Activated CD8-positive, alpha-beta memory T cell treated with anti-CD3 and anti-CD28 coated beads, Interleukin-2, amount 10 ng/mL, durations not matched to agents 7 days and 5 days (primary cell): ENCODE data around the gene FRAS1. TPM values are rescaled to one million over a fixed set of nuclear protein-coding genes. Genes with fewer than 3 reads are reported as not detected.

Source experiments
- ATAC-seq: fragments of 150-1000 bp; cut with Tn5 transposase; one replicate; pipeline ENCODE4 v1.10.0; 2021; ENCODE audit warnings: moderate library complexity
- CTCF ChIA-PET: fragments of 350-600 bp; sonication (Branson Sonifier 250); formaldehyde crosslinking; loops from one replicate; lab custom pipeline; 2021; ENCODE audit warnings: antibody characterized with exemption; lab: Charles Lee
- DNase-seq: peaks from one replicate; pipeline ENCODE4 v3.0.0-alpha.2; 2020
- H3K27ac Mint-ChIP-seq: one replicate; pipeline ENCODE4 v1.8.0; 2021; ENCODE audit warnings: mild to moderate bottlenecking, mixed read lengths
- H3K27me3 Mint-ChIP-seq: one replicate; pipeline ENCODE4 v1.8.0; 2021; ENCODE audit warnings: mixed read lengths
- H3K36me3 Mint-ChIP-seq: one replicate; pipeline ENCODE4 v1.8.0; 2021; ENCODE audit warnings: mild to moderate bottlenecking, mixed read lengths
- H3K4me1 Mint-ChIP-seq: one replicate; pipeline ENCODE4 v1.8.0; 2021; ENCODE audit warnings: mixed read lengths
- H3K4me3 Mint-ChIP-seq: one replicate; pipeline ENCODE4 v1.8.0; 2021; ENCODE audit warnings: mild to moderate bottlenecking, moderate library complexity, mixed read lengths
- H3K9me3 Mint-ChIP-seq: one replicate; pipeline ENCODE4 v1.8.0; 2022; ENCODE audit warnings: low read depth, mixed read lengths
- total RNA-seq, 2 experiments: library from RNA; stranded (reverse); gene quantifications; one replicate each; pipeline ENCODE4 v1.2.3, GENCODE V29; 2021

FRAS1 gene
- total RNA-seq, 2 experiments from 2014 or later, result 0.05 TPM; not detected in 1

- no peak overlapping the region for H3K4me3 Mint-ChIP-seq
- peaks cover 14% of the 10 kb centered on the region for H3K27me3 Mint-ChIP-seq
- CTCF ChIA-PET, result no interaction called here
- no peaks in the 10 kb centered on the region for H3K36me3 Mint-ChIP-seq
- no peak for ATAC-seq
- H3K9me3 Mint-ChIP-seq, result peaks cover 2% of the 10 kb centered on the region
- H3K27ac Mint-ChIP-seq, result no peak overlapping the region
- DNase-seq, result no peak
- no peaks in the 10 kb centered on the region for H3K4me1 Mint-ChIP-seq
Observed at GRCh38 chr4:78397292-78397630, 340.1 kb downstream of the FRAS1 start.

- H3K4me3 Mint-ChIP-seq, result no peak overlapping the region
- no peak for DNase-seq
- H3K27me3 Mint-ChIP-seq, result peaks cover 13% of the 10 kb centered on the region
- H3K36me3 Mint-ChIP-seq, result no peaks in the 10 kb centered on the region
- H3K9me3 Mint-ChIP-seq, result no peaks in the 10 kb centered on the region
- no peak for ATAC-seq
- H3K27ac Mint-ChIP-seq, result no peak overlapping the region
- no peaks in the 10 kb centered on the region for H3K4me1 Mint-ChIP-seq
- CTCF ChIA-PET, result no interaction called here
Observed at GRCh38 chr4:78409612-78410202, 352.6 kb downstream of the FRAS1 start.

- Mint-ChIP-seq H3K27ac (no peak overlapping the region), H3K4me3 (no peak overlapping the region), H3K27me3 (peaks cover 12% of the 10 kb centered on the region), H3K36me3 (no peaks in the 10 kb centered on the region), H3K4me1 (no peaks in the 10 kb centered on the region), H3K9me3 (no peaks in the 10 kb centered on the region)
- no peak for DNase-seq
- ATAC-seq, result no peak
- CTCF ChIA-PET, result no interaction called here
Observed at GRCh38 chr4:78410225-78410624, 353.1 kb downstream of the FRAS1 start.

GRCh38 chr4:78410676-78411075, 353.6 kb downstream of the FRAS1 start:
- no peak for DNase-seq
- CTCF ChIA-PET, result no interaction called here
- no peak overlapping the region for H3K27ac Mint-ChIP-seq
- H3K4me1 Mint-ChIP-seq, result no peaks in the 10 kb centered on the region
- H3K27me3 Mint-ChIP-seq, result peaks cover 10% of the 10 kb centered on the region
- H3K36me3 Mint-ChIP-seq, result no peaks in the 10 kb centered on the region
- no peaks in the 10 kb centered on the region for H3K9me3 Mint-ChIP-seq
- no peak for ATAC-seq
- no peak overlapping the region for H3K4me3 Mint-ChIP-seq

GRCh38 chr4:78414116-78414515, 357.0 kb downstream of the FRAS1 start:
- H3K27ac Mint-ChIP-seq, result no peak overlapping the region
- H3K27me3 Mint-ChIP-seq, result peaks cover 23% of the 10 kb centered on the region
- no peaks in the 10 kb centered on the region for H3K36me3 Mint-ChIP-seq
- no peaks in the 10 kb centered on the region for H3K4me1 Mint-ChIP-seq
- DNase-seq, result no peak
- CTCF ChIA-PET, result no interaction called here
- ATAC-seq, result no peak
- no peaks in the 10 kb centered on the region for H3K9me3 Mint-ChIP-seq
- H3K4me3 Mint-ChIP-seq, result no peak overlapping the region

GRCh38 chr4:78417603-78418002, 360.5 kb downstream of the FRAS1 start:
- no peak for DNase-seq
- Mint-ChIP-seq H3K27ac (no peak overlapping the region), H3K27me3 (peaks cover 18% of the 10 kb centered on the region), H3K9me3 (no peaks in the 10 kb centered on the region), H3K36me3 (no peaks in the 10 kb centered on the region), H3K4me3 (no peak overlapping the region), H3K4me1 (no peaks in the 10 kb centered on the region)
- no peak for ATAC-seq
- CTCF ChIA-PET, result no interaction called here

GRCh38 chr4:78418406-78418805, 361.3 kb downstream of the FRAS1 start:
- DNase-seq (no peak), ATAC-seq (no peak)
- H3K27ac Mint-ChIP-seq, result no peak overlapping the region
- H3K36me3 Mint-ChIP-seq, result no peaks in the 10 kb centered on the region
- no peaks in the 10 kb centered on the region for H3K4me1 Mint-ChIP-seq
- peaks cover 18% of the 10 kb centered on the region for H3K27me3 Mint-ChIP-seq
- H3K4me3 Mint-ChIP-seq, result no peak overlapping the region
- CTCF ChIA-PET, result no interaction called here
- H3K9me3 Mint-ChIP-seq, result no peaks in the 10 kb centered on the region

GRCh38 chr4:78423790-78424189, 366.7 kb downstream of the FRAS1 start:
- DNase-seq (no peak), ATAC-seq (no peak)
- H3K4me3 Mint-ChIP-seq, result no peak overlapping the region
- no peaks in the 10 kb centered on the region for H3K36me3 Mint-ChIP-seq
- no peaks in the 10 kb centered on the region for H3K4me1 Mint-ChIP-seq
- no peaks in the 10 kb centered on the region for H3K9me3 Mint-ChIP-seq
- H3K27me3 Mint-ChIP-seq, result peaks cover 4% of the 10 kb centered on the region
- CTCF ChIA-PET, result no interaction called here
- no peak overlapping the region for H3K27ac Mint-ChIP-seq

GRCh38 chr4:78424461-78424860, 367.3 kb downstream of the FRAS1 start:
- Mint-ChIP-seq H3K9me3 (no peaks in the 10 kb centered on the region), H3K4me3 (no peak overlapping the region), H3K27ac (no peak overlapping the region), H3K4me1 (no peaks in the 10 kb centered on the region), H3K36me3 (no peaks in the 10 kb centered on the region), H3K27me3 (peaks cover 4% of the 10 kb centered on the region)
- DNase-seq, result no peak
- CTCF ChIA-PET, result no interaction called here
- ATAC-seq, result no peak

- ATAC-seq, result no peak
- H3K4me3 Mint-ChIP-seq, result no peak overlapping the region
- no peaks in the 10 kb centered on the region for H3K36me3 Mint-ChIP-seq
- CTCF ChIA-PET, result no interaction called here
- H3K27ac Mint-ChIP-seq, result no peak overlapping the region
- peaks cover 8% of the 10 kb centered on the region for H3K27me3 Mint-ChIP-seq
- DNase-seq, result no peak
- H3K9me3 Mint-ChIP-seq, result no peaks in the 10 kb centered on the region
- H3K4me1 Mint-ChIP-seq, result no peaks in the 10 kb centered on the region
Observed at GRCh38 chr4:78426972-78427371, 369.8 kb downstream of the FRAS1 start.

GRCh38 chr4:78428996-78429395, 371.9 kb downstream of the FRAS1 start:
- no peaks in the 10 kb centered on the region for H3K36me3 Mint-ChIP-seq
- peaks cover 19% of the 10 kb centered on the region for H3K27me3 Mint-ChIP-seq
- no peak overlapping the region for H3K27ac Mint-ChIP-seq
- ATAC-seq, result no peak
- no peaks in the 10 kb centered on the region for H3K9me3 Mint-ChIP-seq
- no peaks in the 10 kb centered on the region for H3K4me1 Mint-ChIP-seq
- H3K4me3 Mint-ChIP-seq, result no peak overlapping the region
- CTCF ChIA-PET, result interaction anchor here (0.8 kb wide), 1 partner anchor 37 kb away, joined by 3 read pairs; no protein-coding TSS in a partner anchor
- no peak for DNase-seq

GRCh38 chr4:78432896-78433295, 375.8 kb downstream of the FRAS1 start:
- Mint-ChIP-seq H3K27me3 (peaks cover 28% of the 10 kb centered on the region), H3K4me3 (no peak overlapping the region), H3K27ac (no peak overlapping the region), H3K4me1 (no peaks in the 10 kb centered on the region), H3K36me3 (no peaks in the 10 kb centered on the region), H3K9me3 (no peaks in the 10 kb centered on the region)
- ATAC-seq (no peak), DNase-seq (no peak)
- CTCF ChIA-PET, result no interaction called here

GRCh38 chr4:78437608-78438088, 380.5 kb downstream of the FRAS1 start:
- CTCF ChIA-PET, result interaction anchor here (0.6 kb wide), 1 partner anchor 333 kb away, joined by 3 read pairs; no protein-coding TSS in a partner anchor
- Mint-ChIP-seq H3K9me3 (no peaks in the 10 kb centered on the region), H3K4me1 (no peaks in the 10 kb centered on the region), H3K36me3 (no peaks in the 10 kb centered on the region), H3K27me3 (peaks cover 17% of the 10 kb centered on the region), H3K27ac (no peak overlapping the region), H3K4me3 (no peak overlapping the region)
- ATAC-seq, result no peak
- DNase-seq, result no peak

- no peak for ATAC-seq
Observed at GRCh38 chr4:78439328-78439727, 382.2 kb downstream of the FRAS1 start.

More at GRCh38 chr4:78439328-78439727, 382.2 kb downstream of the FRAS1 start:
- Mint-ChIP-seq H3K4me3 (no peak overlapping the region), H3K27ac (no peak overlapping the region), H3K4me1 (no peaks in the 10 kb centered on the region), H3K9me3 (no peaks in the 10 kb centered on the region), H3K36me3 (no peaks in the 10 kb centered on the region), H3K27me3 (peaks cover 8% of the 10 kb centered on the region)
- CTCF ChIA-PET, result no interaction called here
- DNase-seq, result no peak
